Muscle of back (tissue), 10 donors: ENCODE results near the gene KHSRP. TPM values are rescaled to one million over a fixed set of nuclear protein-coding genes. Genes with fewer than 3 reads are reported as not detected.

Experiments used
- polyA plus RNA-seq, 10 donors: library from polyadenylated mRNA; unstranded; fragments of 120-200 nt; gene quantifications; one replicate each; pipeline ENCODE4 v1.2.1, GENCODE V29; 2013; ENCODE audit not compliant: insufficient read length in 10 of 10

The KHSRP gene
- polyA plus RNA-seq, 10 donors = 153 to 254 (median 184) TPM

Other genes with a start within 250 kb of the KHSRP start
- 10 to 100 TPM; 34.9 to 56.8 (median 45.0) TPM for gene MLLT1, start 144.8 kb downstream of the KHSRP start, polyA plus RNA-seq
- gene ACER1, start 91.2 kb downstream of the KHSRP start, polyA plus RNA-seq = under 1 TPM in 3 of 10 donors, not detected in 7; 0.08 to 0.28 (median 0.11) TPM
- 10 to 100 TPM; 50.6 to 62.3 (median 55.5) TPM for gene CLPP, start 63.3 kb downstream of the KHSRP start, polyA plus RNA-seq
- gene ALKBH7, start 52.0 kb downstream of the KHSRP start, polyA plus RNA-seq = 100 to 1,000 TPM in 1 of 10 donors, 10 to 100 TPM in 9; 67.5 to 103 (median 75.4) TPM
- gene PSPN, start 48.9 kb downstream of the KHSRP start, polyA plus RNA-seq = 1 to 10 TPM in 4 of 10 donors, under 1 TPM in 6; 0.69 to 1.3 (median 0.94) TPM
- 10 to 100 TPM; 39.2 to 77.9 (median 54.0) TPM for gene GTF2F1, start 31.6 kb downstream of the KHSRP start, polyA plus RNA-seq
- gene SLC25A41, start 9.0 kb upstream of the KHSRP start, polyA plus RNA-seq = 1 to 10 TPM in 1 of 10 donors, under 1 TPM in 9; 0.16 to 1.2 (median 0.30) TPM
- 10 to 100 TPM; 24.8 to 40.0 (median 31.4) TPM for gene SLC25A23, start 35.0 kb upstream of the KHSRP start, polyA plus RNA-seq
- 1 to 10 TPM in 2 of 10 donors, under 1 TPM in 2, not detected in 6; 0.22 to 1.2 (median 0.68) TPM for gene CRB3, start 39.5 kb upstream of the KHSRP start, polyA plus RNA-seq
- gene DENND1C, start 57.0 kb upstream of the KHSRP start, polyA plus RNA-seq = 1 to 10 TPM in 6 of 10 donors, under 1 TPM in 4; 0.39 to 4.3 (median 1.1) TPM
- gene TUBB4A, start 77.5 kb upstream of the KHSRP start, polyA plus RNA-seq = 1 to 10 TPM in 4 of 10 donors, under 1 TPM in 6; 0.16 to 1.8 (median 0.76) TPM
- gene TNFSF9, start 106.2 kb upstream of the KHSRP start, polyA plus RNA-seq = 1 to 10 TPM in 6 of 10 donors, under 1 TPM in 4; 0.28 to 2.8 (median 1.2) TPM
- 1 to 10 TPM in 4 of 10 donors, under 1 TPM in 5, not detected in 1; 0.20 to 3.0 (median 0.91) TPM for gene CD70, start 166.3 kb upstream of the KHSRP start, polyA plus RNA-seq
- under 1 TPM in 6 of 10 donors, not detected in 4; 0.03 to 0.44 (median 0.16) TPM for gene TNFSF14, start 245.3 kb upstream of the KHSRP start, polyA plus RNA-seq